Adrenal gland (tissue), 12 donors: ENCODE results near the gene CCL8. TPM values are rescaled to one million over a fixed set of nuclear protein-coding genes. Genes with fewer than 3 reads are reported as not detected.

Experiments used
- DNase-seq, 7 donors: peaks; one replicate each; pipeline ENCODE4 v3.0.0-alpha.2; 2019 to 2020
- H3K27ac ChIP-seq, 5 donors: fragments of 200-600 bp; sonication (generic) in 4 of 5; 1 replicate in 3 of 5; 2 replicates in 2 of 5; pipeline versions ENCODE4 v1.5.1 to v1.8.0; 2016 to 2020; ENCODE audit warnings: mild to moderate bottlenecking in 1 of 5
- H3K27me3 ChIP-seq: fragments of 200-600 bp; 2 replicates; pipeline ENCODE4 v1.8.0; 2021
- H3K36me3 ChIP-seq, 2 donors: fragments of 200-600 bp; replicated peaks in 1 of 2; 1 replicate in 1 of 2; 2 replicates in 1 of 2; pipeline versions ENCODE4 v1.5.1 to v1.8.0; 2018 to 2022
- H3K4me1 ChIP-seq, 2 donors: fragments of 200-600 bp; replicated peaks in 1 of 2; 1 replicate in 1 of 2; 2 replicates in 1 of 2; pipeline versions ENCODE4 v1.5.1 to v1.8.0; 2018 to 2021
- H3K4me3 ChIP-seq, 4 donors: fragments of 200-600 bp; sonication (generic) in 3 of 4; one replicate each; pipeline ENCODE4 v1.5.1; 2016 to 2018
- H3K9me3 ChIP-seq, 3 donors: fragments of 200-600 bp; sonication (generic) in 1 of 3; replicated peaks in 1 of 3; 1 replicate in 2 of 3; 2 replicates in 1 of 3; pipeline versions ENCODE4 v1.5.1 to v1.8.0; 2016 to 2021
- POLR2A ChIP-seq, 2 donors: fragments of 450-650 bp; IDR thresholded peaks; one replicate each; pipeline ENCODE4 v1.6.1; 2017; ENCODE audit warnings: antibody characterized with exemption in 2 of 2, mild to moderate bottlenecking in 2 of 2, moderate library complexity in 1 of 2
- WGBS, 4 donors: extraction: QIAGEN DNeasy Blood & Tissue Kit in 2 of 4; methylation state at CpG; one replicate each; pipeline versions ENCODE4 v1.1.5 to v1.1.7; 2013 to 2017; 5-methylcytosine and 5-hydroxymethylcytosine counted together
- intact Hi-C, 2 donors: fragments of 100-400 bp; cut with DNase I; formaldehyde crosslinking; loops; one replicate each; pipeline versions ENCODE4 v1.14.1 to v1.15.0; 2022 to 2023
- polyA plus RNA-seq, 3 donors: library from polyadenylated mRNA; stranded (reverse); fragments of 200-250 nt in 2 of 3; fragments of 350-450 nt in 1 of 3; fragmentation: Illumina TruSeq in 1 of 3; extraction: RNeasy Lipid Tissue Mini Kit (QIAGEN cat#74804) in 1 of 3; gene quantifications; one replicate each; pipeline ENCODE4 v1.2.3, GENCODE V29; 2013 to 2014
- total RNA-seq, 9 donors: library from RNA; depleted of rRNA in 4 of 9; stranded (reverse); fragments of >200 nt in 4 of 9; fragments of 120-200 nt in 1 of 9; fragmentation: NEBNext Ultra II Directional in 1 of 9; extraction: Animal tissue kit (Norgen Biotek cat#: 25700) in 1 of 9; gene quantifications; one replicate each; pipeline versions ENCODE4 v1.1.0 to v1.2.4, GENCODE V29; 2013 to 2023
- TF ChIP-seq, protein P1 (sequence below), 6 experiments: fragments of 450-650 bp in 4 of 6; fragments of 200-600 bp in 2 of 6; sonication (generic) in 1 of 6; IDR thresholded peaks; 1 replicate in 5 of 6; 2 replicates in 1 of 6; pipeline versions ENCODE4 v1.5.1 to v1.8.0; 2016 to 2021; ENCODE audit warnings: antibody characterized with exemption in 6 of 6, mild to moderate bottlenecking in 2 of 6, moderate library complexity in 1 of 6
- donor health status: healthy with polysubstance abuse.
- donor health status: Bipolar disorder and iron deficiency.
- donor health status: DM: yes; HTN: yes; CAD: no.
- donor health status: DM: no; HTN: no; CAD: no.
- donor health status: DM: no; HTN: no; CAD: no.
- donor health status: DM: yes; HTN: yes; CAD: no.

CCL8 gene
- total and polyA plus RNA-seq, 12 donors, result 0.17 to 5.4 (median 1.1) TPM; not detected in 2

GRCh38 chr17:34291721-34292348, 27.4 kb upstream of the CCL8 start:
- intact Hi-C loops, result no loop called here
- DNase-seq, result no peak
- H3K36me3 ChIP-seq, result no peaks in the 10 kb centered on the region
- no peak overlapping the region for H3K27ac ChIP-seq
- no peaks in the 10 kb centered on the region for H3K9me3 ChIP-seq
- no peaks in the 10 kb centered on the region for H3K27me3 ChIP-seq
- TF ChIP-seq, protein P1, sequence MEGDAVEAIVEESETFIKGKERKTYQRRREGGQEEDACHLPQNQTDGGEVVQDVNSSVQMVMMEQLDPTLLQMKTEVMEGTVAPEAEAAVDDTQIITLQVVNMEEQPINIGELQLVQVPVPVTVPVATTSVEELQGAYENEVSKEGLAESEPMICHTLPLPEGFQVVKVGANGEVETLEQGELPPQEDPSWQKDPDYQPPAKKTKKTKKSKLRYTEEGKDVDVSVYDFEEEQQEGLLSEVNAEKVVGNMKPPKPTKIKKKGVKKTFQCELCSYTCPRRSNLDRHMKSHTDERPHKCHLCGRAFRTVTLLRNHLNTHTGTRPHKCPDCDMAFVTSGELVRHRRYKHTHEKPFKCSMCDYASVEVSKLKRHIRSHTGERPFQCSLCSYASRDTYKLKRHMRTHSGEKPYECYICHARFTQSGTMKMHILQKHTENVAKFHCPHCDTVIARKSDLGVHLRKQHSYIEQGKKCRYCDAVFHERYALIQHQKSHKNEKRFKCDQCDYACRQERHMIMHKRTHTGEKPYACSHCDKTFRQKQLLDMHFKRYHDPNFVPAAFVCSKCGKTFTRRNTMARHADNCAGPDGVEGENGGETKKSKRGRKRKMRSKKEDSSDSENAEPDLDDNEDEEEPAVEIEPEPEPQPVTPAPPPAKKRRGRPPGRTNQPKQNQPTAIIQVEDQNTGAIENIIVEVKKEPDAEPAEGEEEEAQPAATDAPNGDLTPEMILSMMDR (IDR thresholded peaks at IDR 0.05), result no peak
- no peak for TF ChIP-seq POLR2A (IDR thresholded peaks at IDR 0.05)
- no peaks in the 10 kb centered on the region for H3K4me1 ChIP-seq
- H3K4me3 ChIP-seq, result no peak overlapping the region
- WGBS, 4 donors, result 84 to 87% (median 85%) methylated on average over 5 to 6 of the region's 6 CpGs

- WGBS, 4 donors, result 85 to 96% (median 89%) methylated on average over 2 of the region's 2 CpGs
- Histone ChIP-seq H3K4me1 (peaks cover 0 to 9% of the 10 kb centered on the region in 2 donors), H3K4me3 (no peak overlapping the region), H3K36me3 (no peaks in the 10 kb centered on the region), H3K27ac (no peak overlapping the region), H3K27me3 (peaks cover 3% of the 10 kb centered on the region), H3K9me3 (no peaks in the 10 kb centered on the region)
- no peak for DNase-seq
- intact Hi-C loops, result no loop called here
- TF ChIP-seq, protein P1 (IDR thresholded peaks at IDR 0.05), result no peak
- no peak for TF ChIP-seq POLR2A (IDR thresholded peaks at IDR 0.05)
Measured at GRCh38 chr17:34299027-34299426, 20.2 kb upstream of the CCL8 start.

DNA sequence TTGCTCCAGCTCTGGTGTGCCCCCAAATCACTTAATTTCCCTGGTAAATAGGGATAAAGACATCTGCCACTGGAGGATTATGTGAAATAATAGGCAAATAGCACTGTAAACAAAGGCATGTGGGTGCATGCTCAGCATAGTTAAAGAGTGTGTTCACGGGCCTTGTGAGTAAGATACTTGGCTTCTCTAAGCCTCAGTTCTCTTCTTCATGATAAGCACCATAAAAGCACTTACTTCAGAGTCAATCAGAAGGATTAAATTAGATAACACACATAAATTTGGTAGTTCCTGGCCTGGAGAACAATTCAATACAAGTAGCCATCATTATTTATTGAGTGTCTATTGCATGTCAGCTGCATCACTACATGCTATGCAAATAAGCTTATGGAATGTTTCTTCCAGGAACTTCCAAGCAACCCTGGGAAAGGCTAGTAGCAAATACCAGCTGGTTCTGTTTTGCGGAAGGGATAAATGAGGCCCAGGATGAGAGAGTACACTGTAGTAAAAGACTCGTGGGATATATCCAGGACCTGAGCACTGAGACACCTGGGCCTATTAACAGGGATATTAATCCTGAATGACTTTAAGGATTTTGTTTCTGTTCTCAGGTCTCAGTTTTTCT, 19.2 kb upstream of the CCL8 start:
- H3K4me1 ChIP-seq, result peaks cover 0 to 9% of the 10 kb centered on the region in 2 donors
- no peak for DNase-seq
- H3K36me3 ChIP-seq, result no peaks in the 10 kb centered on the region
- 79 to 88% (median 80%) methylated on average over 3 of the region's 3 CpGs for WGBS, 4 donors
- TF ChIP-seq, protein P1 (IDR thresholded peaks at IDR 0.05), result no peak
- no peak for TF ChIP-seq POLR2A (IDR thresholded peaks at IDR 0.05)
- H3K27ac ChIP-seq, result no peak overlapping the region
- H3K9me3 ChIP-seq, result no peaks in the 10 kb centered on the region
- H3K27me3 ChIP-seq, result peaks cover 3% of the 10 kb centered on the region
- no peak overlapping the region for H3K4me3 ChIP-seq
- intact Hi-C loops, result no loop called here

DNA sequence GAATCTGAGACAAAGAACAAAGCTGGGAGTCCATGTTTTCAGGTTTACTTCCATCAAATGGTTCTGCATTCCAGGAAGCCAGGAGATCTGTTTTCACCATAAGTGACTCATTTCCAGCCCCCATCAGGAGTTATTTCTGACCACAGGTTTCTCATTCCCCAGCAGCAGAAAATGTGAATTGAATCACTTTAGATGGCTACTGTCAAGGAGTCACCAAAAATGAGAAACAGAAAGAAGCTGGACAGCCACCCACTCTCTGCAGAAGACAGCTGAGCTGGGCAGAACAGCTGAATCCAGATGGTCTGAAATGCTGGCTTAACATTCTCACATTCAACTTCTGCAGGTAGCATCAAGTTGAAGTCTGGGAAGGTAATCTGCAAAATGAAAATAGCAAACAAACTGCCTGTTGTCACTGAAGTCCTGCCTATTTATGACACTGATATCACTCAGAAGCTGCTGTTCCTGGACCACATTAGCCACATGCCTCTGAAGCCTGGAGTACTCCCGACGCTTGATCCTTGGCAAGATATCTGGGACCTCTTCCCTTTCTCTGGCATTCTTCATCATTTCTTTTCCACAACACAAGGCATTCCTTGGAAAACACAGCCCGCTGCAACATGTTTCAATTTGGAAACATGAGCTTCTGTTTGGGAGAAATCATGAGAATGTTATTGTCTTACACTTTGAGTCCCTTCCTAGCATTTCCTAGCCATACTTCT, 18.4 kb upstream of the CCL8 start:
- no peak for DNase-seq
- Histone ChIP-seq H3K27ac (no peak overlapping the region), H3K4me3 (no peak overlapping the region), H3K4me1 (peaks cover 0 to 9% of the 10 kb centered on the region in 2 donors), H3K36me3 (no peaks in the 10 kb centered on the region), H3K9me3 (no peaks in the 10 kb centered on the region), H3K27me3 (peaks cover 3% of the 10 kb centered on the region)
- TF ChIP-seq, protein P1 (IDR thresholded peaks at IDR 0.05), result no peak
- no peak for TF ChIP-seq POLR2A (IDR thresholded peaks at IDR 0.05)
- 67 to 87% (median 83%) methylated on average over 3 of the region's 3 CpGs for WGBS, 4 donors
- intact Hi-C loops, result no loop called here
